AG09319 (cell line): Measurements from ENCODE around the gene CHD6.

Source experiments
- DNase-seq: peaks from one replicate; pipeline ENCODE4 v3.0.0-alpha.2; 2010; ENCODE audit warnings: low read depth; ENCODE audit errors: extremely low read depth
- CTCF ChIP-seq: IDR thresholded peaks from 2 replicates; pipeline ENCODE4 v1.5.1; 2011; ENCODE audit warnings: low read depth, mild to moderate bottlenecking, inconsistent platforms, low read length, moderate library complexity

CHD6 gene

GRCh38 chr20:41375846-41376245 lies 242.3 kb downstream of the CHD6 start:
- no peak for TF ChIP-seq CTCF
- no peak for DNase-seq

GRCh38 chr20:41373931-41374920 lies 244.0 kb downstream of the CHD6 start:
- no peak for TF ChIP-seq CTCF
- no peak for DNase-seq

GRCh38 chr20:41373251-41373783 lies 244.9 kb downstream of the CHD6 start:
- DNase-seq: no peak
- no peak for TF ChIP-seq CTCF

- no peak for DNase-seq
- TF ChIP-seq CTCF: no peak
Observed at GRCh38 chr20:41371371-41371770, 246.8 kb downstream of the CHD6 start.

GRCh38 chr20:41370176-41370575 lies 248.0 kb downstream of the CHD6 start:
- DNase-seq: no peak
- TF ChIP-seq CTCF: no peak

GRCh38 chr20:41369673-41370072 lies 248.5 kb downstream of the CHD6 start:
- no peak for DNase-seq
- no peak for TF ChIP-seq CTCF

- DNase-seq: no peak
- TF ChIP-seq CTCF: no peak
Observed at GRCh38 chr20:41367956-41368355, 250.2 kb downstream of the CHD6 start.
